Right lobe of liver (tissue), 4 donors: ENCODE results near the gene NFIB.

ENCODE experiments used
- CTCF ChIP-seq, 4 donors: fragments of 200-600 bp in 3 of 4; fragments of 450-650 bp in 1 of 4; IDR thresholded peaks; one replicate each; pipeline versions ENCODE4 v1.5.1 to v1.8.0; 2016 to 2022; ENCODE audit warnings: antibody characterized with exemption in 4 of 4, mild to moderate bottlenecking in 2 of 4
- POLR2A ChIP-seq: fragments of 450-650 bp; IDR thresholded peaks from one replicate; pipeline ENCODE4 v1.6.1; 2017; ENCODE audit warnings: antibody characterized with exemption, mild to moderate bottlenecking
- donor health status: DM: no; HTN: no; CAD: no.
- donor health status: DM: no; HTN: no; CAD: no.
- donor health status: DM: no; HTN: yes; CAD: no.

- TF ChIP-seq CTCF (IDR thresholded peaks at IDR 0.05): no peak
- no peak for TF ChIP-seq POLR2A
Measured at GRCh38 chr9:14133394-14133793, 180.5 kb downstream of the NFIB start.
